Right lobe of liver (tissue), 4 donors: ENCODE measurements around the gene ANXA11.

ENCODE experiments used
- CTCF ChIP-seq, 4 donors: fragments of 200-600 bp in 3 of 4; fragments of 450-650 bp in 1 of 4; IDR thresholded peaks; one replicate each; pipeline versions ENCODE4 v1.5.1 to v1.8.0; 2016 to 2022; ENCODE audit warnings: antibody characterized with exemption in 4 of 4, mild to moderate bottlenecking in 2 of 4
- POLR2A ChIP-seq: fragments of 450-650 bp; IDR thresholded peaks from one replicate; pipeline ENCODE4 v1.6.1; 2017; ENCODE audit warnings: antibody characterized with exemption, mild to moderate bottlenecking
- donor health status: DM: no; HTN: no; CAD: no.
- donor health status: DM: no; HTN: no; CAD: no.
- donor health status: DM: no; HTN: yes; CAD: no.

- TF ChIP-seq CTCF (IDR thresholded peaks at IDR 0.05) (no peak), POLR2A (no peak)
Measured at GRCh38 chr10:80140251-80140650, 65.1 kb downstream of the ANXA11 start.
